BE2C (cell line): ENCODE measurements around the gene GALNT17.

Experiments used
- DNase-seq: peaks from one replicate; pipeline ENCODE4 v3.0.0-alpha.2; 2020
- H3K27me3 ChIP-seq: fragments of 250-450 bp; sonication (Bioruptor Pico); 2 replicates; pipeline ENCODE4 v1.5.1; 2020; ENCODE audit warnings: mild to moderate bottlenecking
- H3K36me3 ChIP-seq: fragments of 250-450 bp; sonication (Bioruptor Pico); 2 replicates; pipeline ENCODE4 v1.5.1; 2020; ENCODE audit warnings: mild to moderate bottlenecking
- H3K4me1 ChIP-seq: fragments of 250-450 bp; sonication (Bioruptor Pico); 2 replicates; pipeline ENCODE4 v1.5.1; 2020
- H3K4me3 ChIP-seq: 2 replicates; pipeline ENCODE4 v1.5.1; 2011; ENCODE audit warnings: low read depth, low read length
- H3K9me3 ChIP-seq: fragments of 250-450 bp; sonication (Bioruptor Pico); 2 replicates; pipeline ENCODE4 v1.5.1; 2020
- CTCF ChIP-seq: IDR thresholded peaks from 2 replicates; pipeline ENCODE4 v1.5.1; 2012; ENCODE audit warnings: mild to moderate bottlenecking, low read depth, low read length

Gene GALNT17

DNA sequence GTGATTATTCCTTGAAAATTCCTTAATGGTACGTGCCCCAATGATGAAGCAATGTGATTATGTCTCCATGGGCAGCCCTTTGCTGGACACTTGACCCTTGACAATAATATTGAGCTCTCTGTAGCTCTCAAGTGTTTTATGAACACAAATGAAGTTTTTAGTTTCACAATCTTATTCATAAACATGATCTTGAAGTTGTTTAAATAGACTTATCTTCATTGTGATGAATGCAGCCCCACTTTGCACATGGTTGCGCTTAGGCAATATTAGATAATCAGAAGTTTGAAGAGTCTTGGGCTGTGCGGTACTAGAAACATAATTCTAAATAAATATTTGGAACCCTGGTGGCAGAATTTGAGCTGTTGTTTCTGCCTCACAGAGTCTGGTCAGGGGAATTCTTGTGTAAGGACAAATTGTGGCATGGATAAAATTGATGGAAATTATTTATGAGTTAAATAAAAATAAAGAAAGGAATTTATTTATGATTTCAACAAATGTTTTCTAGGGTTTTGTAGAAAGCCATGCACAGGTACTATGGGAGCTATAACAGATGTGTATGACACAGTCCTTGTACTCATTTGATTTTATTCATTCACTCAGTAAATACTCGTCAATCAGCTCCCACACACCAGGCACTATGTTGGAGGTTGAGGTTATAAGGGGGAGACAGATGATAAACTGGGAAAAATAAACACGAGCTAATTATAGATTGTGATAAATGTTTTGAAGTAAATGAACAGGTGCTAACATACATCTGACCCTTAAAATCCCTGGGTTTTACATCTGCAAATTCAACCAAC lies 217.9 kb downstream of the GALNT17 start:
- no peaks in the 10 kb centered on the region for H3K36me3 ChIP-seq
- H3K9me3 ChIP-seq: no peaks in the 10 kb centered on the region
- no peaks in the 10 kb centered on the region for H3K27me3 ChIP-seq
- DNase-seq: no peak
- TF ChIP-seq CTCF: no peak
- H3K4me3 ChIP-seq: no peak overlapping the region
- H3K4me1 ChIP-seq: no peaks in the 10 kb centered on the region

- TF ChIP-seq CTCF: no peak
- Histone ChIP-seq H3K9me3 (no peaks in the 10 kb centered on the region), H3K36me3 (no peaks in the 10 kb centered on the region), H3K4me3 (no peak overlapping the region), H3K4me1 (no peaks in the 10 kb centered on the region), H3K27me3 (no peaks in the 10 kb centered on the region)
- no peak for DNase-seq
These were observed 218.7 kb downstream of the GALNT17 start for GRCh38 chr7:71350680-71351079.

- Histone ChIP-seq H3K4me3 (no peak overlapping the region), H3K9me3 (no peaks in the 10 kb centered on the region), H3K27me3 (no peaks in the 10 kb centered on the region), H3K4me1 (no peaks in the 10 kb centered on the region), H3K36me3 (no peaks in the 10 kb centered on the region)
- no peak for DNase-seq
- TF ChIP-seq CTCF: no peak
These were observed 222.8 kb downstream of the GALNT17 start for GRCh38 chr7:71354716-71355115.

- Histone ChIP-seq H3K9me3 (no peaks in the 10 kb centered on the region), H3K27me3 (no peaks in the 10 kb centered on the region), H3K36me3 (no peaks in the 10 kb centered on the region), H3K4me3 (no peak overlapping the region), H3K4me1 (no peaks in the 10 kb centered on the region)
- DNase-seq: no peak
- no peak for TF ChIP-seq CTCF
These were observed 229.6 kb downstream of the GALNT17 start for GRCh38 chr7:71361451-71362032.

GRCh38 chr7:71362240-71362639 lies 230.3 kb downstream of the GALNT17 start:
- no peak for TF ChIP-seq CTCF
- DNase-seq: no peak

GRCh38 chr7:71363223-71363622 lies 231.3 kb downstream of the GALNT17 start:
- no peaks in the 10 kb centered on the region for H3K4me1 ChIP-seq
- no peaks in the 10 kb centered on the region for H3K36me3 ChIP-seq
- no peaks in the 10 kb centered on the region for H3K9me3 ChIP-seq
- no peak for TF ChIP-seq CTCF
- no peaks in the 10 kb centered on the region for H3K27me3 ChIP-seq
- H3K4me3 ChIP-seq: no peak overlapping the region
- no peak for DNase-seq

More at GRCh38 chr7:71362240-71362639, 230.3 kb downstream of the GALNT17 start:
- H3K27me3 ChIP-seq: no peaks in the 10 kb centered on the region
- no peaks in the 10 kb centered on the region for H3K4me1 ChIP-seq
- no peaks in the 10 kb centered on the region for H3K36me3 ChIP-seq
- no peaks in the 10 kb centered on the region for H3K9me3 ChIP-seq
- H3K4me3 ChIP-seq: no peak overlapping the region
